Spleen (tissue), 11 donors: Measurements from ENCODE around the gene SMIM21. TPM values are rescaled to one million over a fixed set of nuclear protein-coding genes. Genes with fewer than 3 reads are reported as not detected.

ENCODE experiments used
- DNase-seq: peaks from one replicate; pipeline ENCODE4 v3.0.0-alpha.2; 2020
- H3K27ac ChIP-seq, 8 donors: fragments of 200-600 bp; sonication (generic) in 7 of 8; 1 replicate in 4 of 8; 2 replicates in 4 of 8; pipeline versions ENCODE4 v1.5.0 to v1.8.0; 2016 to 2021; ENCODE audit warnings: inconsistent platforms in 4 of 8, mild to moderate bottlenecking in 4 of 8, moderate library complexity in 1 of 8
- H3K27me3 ChIP-seq, 7 donors: fragments of 200-600 bp; sonication (generic) in 6 of 7; replicated peaks in 1 of 7; 1 replicate in 4 of 7; 2 replicates in 3 of 7; pipeline versions ENCODE4 v1.5.0 to v1.8.0; 2016 to 2021; ENCODE audit warnings: inconsistent platforms in 3 of 7, mild to moderate bottlenecking in 1 of 7
- H3K36me3 ChIP-seq, 6 donors: fragments of 200-600 bp; sonication (generic) in 5 of 6; 1 replicate in 4 of 6; 2 replicates in 2 of 6; pipeline versions ENCODE4 v1.5.0 to v1.8.0; 2016 to 2021; ENCODE audit warnings: inconsistent platforms in 2 of 6
- H3K4me1 ChIP-seq, 6 donors: fragments of 200-600 bp; sonication (generic) in 5 of 6; 1 replicate in 3 of 6; 2 replicates in 3 of 6; pipeline versions ENCODE4 v1.5.0 to v1.8.0; 2016 to 2021; ENCODE audit warnings: inconsistent platforms in 3 of 6
- H3K4me3 ChIP-seq, 8 donors: fragments of 200-600 bp; sonication (generic) in 7 of 8; 1 replicate in 4 of 8; 2 replicates in 4 of 8; pipeline versions ENCODE4 v1.5.0 to v1.8.0; 2016 to 2021; ENCODE audit warnings: inconsistent platforms in 4 of 8, mild to moderate bottlenecking in 4 of 8, moderate library complexity in 2 of 8
- H3K9me3 ChIP-seq, 8 donors: fragments of 200-600 bp; sonication (generic) in 7 of 8; 1 replicate in 4 of 8; 2 replicates in 4 of 8; pipeline versions ENCODE4 v1.5.0 to v1.8.0; 2016 to 2021; ENCODE audit warnings: inconsistent platforms in 4 of 8
- POLR2A ChIP-seq, 3 donors: fragments of 450-650 bp; IDR thresholded peaks; one replicate each; pipeline ENCODE4 v1.5.1; 2017; ENCODE audit warnings: antibody characterized with exemption in 3 of 3, mild to moderate bottlenecking in 1 of 3
- POLR2AphosphoS5 ChIP-seq, 3 donors: sonication (generic); formaldehyde crosslinking; IDR thresholded peaks; one replicate each; pipeline ENCODE4 v1.5.1; 2017; ENCODE audit warnings: antibody characterized with exemption in 3 of 3
- WGBS, 5 donors: extraction: QIAGEN DNeasy Blood & Tissue Kit in 3 of 5; methylation state at CpG; one replicate each; pipeline versions ENCODE4 v1.1.5 to v1.1.7; 2013 to 2018; 5-methylcytosine and 5-hydroxymethylcytosine counted together
- intact Hi-C: fragments of 100-400 bp; cut with DNase I; formaldehyde crosslinking; loops from one replicate; pipeline ENCODE4 v1.15.0; 2023; ENCODE audit warnings: low total_unique reads
- polyA plus RNA-seq, 3 donors: library from polyadenylated mRNA; stranded (reverse); fragments of 200-250 nt; gene quantifications; one replicate each; pipeline ENCODE4 v1.2.1, GENCODE V29; 2013
- total RNA-seq, 7 donors: library from RNA; depleted of rRNA in 3 of 7; stranded (reverse); fragments of >200 nt in 3 of 7; fragmentation: NEBNext Ultra II Directional in 4 of 7; extraction: Animal tissue kit (Norgen Biotek cat#: 25700) in 4 of 7; gene quantifications; one replicate each; pipeline versions ENCODE4 v1.1.0 to v1.2.1, GENCODE V29; 2016 to 2021
- TF ChIP-seq, protein P1 (sequence below), 11 experiments: fragments of 200-600 bp in 7 of 11; fragments of 450-650 bp in 4 of 11; sonication (generic) in 4 of 11; IDR thresholded peaks in 8 of 11; conservative IDR thresholded peaks in 3 of 11; 1 replicate in 7 of 11; 2 replicates in 4 of 11; pipeline versions ENCODE4 v1.4.0 to v1.8.0; 2016 to 2021; ENCODE audit warnings: antibody characterized with exemption in 11 of 11, inconsistent platforms in 4 of 11, mild to moderate bottlenecking in 1 of 11
- donor health status: healthy with polysubstance abuse.
- donor health status: DM: no; HTN: no; CAD: no; lungs with moderate emphysema.
- donor health status: DM: no; HTN: no; CAD: no.
- donor health status: Bipolar disorder and iron deficiency.
- donor health status: healthy.
- donor health status: DM: no; HTN: no; CAD: no.
- donor health status: DM: yes; HTN: yes; CAD: no.

The SMIM21 gene
- total and polyA plus RNA-seq, 10 donors = not detected

GRCh38 chr18:75467281-75467795, 39.8 kb upstream of the SMIM21 start:
- 86 to 94% (median 91%) methylated on average over 12 of the region's 12 CpGs for WGBS, 5 donors
- Histone ChIP-seq H3K27me3 (peaks cover 0 to 4% (median 0%) of the 10 kb centered on the region in 7 donors), H3K36me3 (no peaks in the 10 kb centered on the region), H3K4me1 (no peaks in the 10 kb centered on the region), H3K4me3 (no peak overlapping the region), H3K27ac (no peak overlapping the region), H3K9me3 (no peaks in the 10 kb centered on the region)
- no peak for DNase-seq
- TF ChIP-seq POLR2AphosphoS5 (IDR thresholded peaks at IDR 0.05) = no peak
- no peak for TF ChIP-seq POLR2A (IDR thresholded peaks at IDR 0.05)
- TF ChIP-seq, protein P1, sequence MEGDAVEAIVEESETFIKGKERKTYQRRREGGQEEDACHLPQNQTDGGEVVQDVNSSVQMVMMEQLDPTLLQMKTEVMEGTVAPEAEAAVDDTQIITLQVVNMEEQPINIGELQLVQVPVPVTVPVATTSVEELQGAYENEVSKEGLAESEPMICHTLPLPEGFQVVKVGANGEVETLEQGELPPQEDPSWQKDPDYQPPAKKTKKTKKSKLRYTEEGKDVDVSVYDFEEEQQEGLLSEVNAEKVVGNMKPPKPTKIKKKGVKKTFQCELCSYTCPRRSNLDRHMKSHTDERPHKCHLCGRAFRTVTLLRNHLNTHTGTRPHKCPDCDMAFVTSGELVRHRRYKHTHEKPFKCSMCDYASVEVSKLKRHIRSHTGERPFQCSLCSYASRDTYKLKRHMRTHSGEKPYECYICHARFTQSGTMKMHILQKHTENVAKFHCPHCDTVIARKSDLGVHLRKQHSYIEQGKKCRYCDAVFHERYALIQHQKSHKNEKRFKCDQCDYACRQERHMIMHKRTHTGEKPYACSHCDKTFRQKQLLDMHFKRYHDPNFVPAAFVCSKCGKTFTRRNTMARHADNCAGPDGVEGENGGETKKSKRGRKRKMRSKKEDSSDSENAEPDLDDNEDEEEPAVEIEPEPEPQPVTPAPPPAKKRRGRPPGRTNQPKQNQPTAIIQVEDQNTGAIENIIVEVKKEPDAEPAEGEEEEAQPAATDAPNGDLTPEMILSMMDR (IDR thresholded peaks at IDR 0.05 in 8 of 11, conservative IDR thresholded peaks at IDR 0.05 in 3 of 11) = no peak
- intact Hi-C loops = no loop called here

DNA sequence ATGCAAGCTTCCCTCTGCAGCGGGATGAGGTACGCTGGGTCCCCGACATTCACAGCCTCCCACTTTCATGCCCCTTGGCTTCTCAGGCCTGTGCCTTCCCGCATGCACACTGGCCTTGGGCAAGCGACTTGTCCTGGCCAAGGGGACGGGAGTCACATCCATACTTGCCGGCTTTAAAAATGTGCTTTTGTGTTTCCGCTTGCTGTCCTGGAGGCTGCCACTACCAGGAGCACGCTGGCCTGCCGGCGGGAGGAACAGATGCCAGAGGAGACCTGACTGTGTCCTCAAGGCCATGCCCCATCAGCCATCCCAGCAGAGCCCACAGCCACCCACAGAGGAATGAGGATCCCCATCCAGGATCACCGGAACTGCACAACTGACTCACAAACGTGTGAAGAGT, 36.9 kb upstream of the SMIM21 start:
- TF ChIP-seq, protein P1 (IDR thresholded peaks at IDR 0.05 in 8 of 11, conservative IDR thresholded peaks at IDR 0.05 in 3 of 11) = no peak
- no peak for TF ChIP-seq POLR2A (IDR thresholded peaks at IDR 0.05)
- no peak for TF ChIP-seq POLR2AphosphoS5 (IDR thresholded peaks at IDR 0.05)
- Histone ChIP-seq H3K27ac (no peak overlapping the region), H3K9me3 (peaks cover 0 to 3% (median 0%) of the 10 kb centered on the region in 8 donors), H3K36me3 (no peaks in the 10 kb centered on the region), H3K4me1 (no peaks in the 10 kb centered on the region), H3K4me3 (no peak overlapping the region), H3K27me3 (peaks cover 0 to 2% (median 0%) of the 10 kb centered on the region in 7 donors)
- intact Hi-C loops = no loop called here
- whole genome bisulfite sequencing, 5 donors = 90 to 97% (median 92%) methylated on average over 12 to 13 of the region's 13 CpGs
- no peak for DNase-seq

- WGBS, 5 donors = 62 to 89% (median 75%) methylated on average over 10 of the region's 10 CpGs
- Histone ChIP-seq H3K27ac (no peak overlapping the region), H3K4me3 (no peak overlapping the region), H3K9me3 (peaks cover 0 to 22% (median 10%) of the 10 kb centered on the region in 8 donors), H3K36me3 (no peaks in the 10 kb centered on the region), H3K27me3 (peaks cover 0 to 3% (median 0%) of the 10 kb centered on the region in 7 donors), H3K4me1 (no peaks in the 10 kb centered on the region)
- no peak for DNase-seq
- TF ChIP-seq POLR2AphosphoS5 (IDR thresholded peaks at IDR 0.05) (no peak), POLR2A (IDR thresholded peaks at IDR 0.05) (no peak)
- TF ChIP-seq, protein P1 (IDR thresholded peaks at IDR 0.05 in 8 of 11, conservative IDR thresholded peaks at IDR 0.05 in 3 of 11) = no peak
- intact Hi-C loops = no loop called here
These were observed 34.8 kb upstream of the SMIM21 start for GRCh38 chr18:75462178-75462832.

- H3K4me3 ChIP-seq = peak overlapping the region in 6 of 8 donors; percentile 27 to 62 (median 37)
- no peaks in the 10 kb centered on the region for H3K36me3 ChIP-seq
- H3K27ac ChIP-seq = no peak overlapping the region
- peaks cover 0 to 19% (median 10%) of the 10 kb centered on the region in 6 donors for H3K4me1 ChIP-seq
- intact Hi-C loops = no loop called here
- DNase-seq = no peak
- 9 to 26% (median 13%) methylated on average over 19 of the region's 19 CpGs for WGBS, 5 donors
- H3K9me3 ChIP-seq = peaks cover 0 to 22% (median 10%) of the 10 kb centered on the region in 8 donors
- TF ChIP-seq POLR2A (IDR thresholded peaks at IDR 0.05) (no peak), POLR2AphosphoS5 (IDR thresholded peaks at IDR 0.05) (no peak)
- TF ChIP-seq, protein P1 (IDR thresholded peaks at IDR 0.05 in 8 of 11, conservative IDR thresholded peaks at IDR 0.05 in 3 of 11) = no peak
- H3K27me3 ChIP-seq = peaks cover 0 to 50% (median 10%) of the 10 kb centered on the region in 7 donors
These were observed 28.7 kb upstream of the SMIM21 start for GRCh38 chr18:75456199-75456631.
